Prostate gland (tissue), 2 donors: Measurements from ENCODE around the gene YJU2. TPM values are rescaled to one million over a fixed set of nuclear protein-coding genes. Genes with fewer than 3 reads are reported as not detected.
"Not testable (repeated sequence)": the region's sequence is repeated elsewhere in the genome, so short reads cannot be mapped to it uniquely, and the experiment has no call there.

Experiments
- DNase-seq: peaks from one replicate; pipeline ENCODE4 v3.0.0-alpha.2; 2019; ENCODE audit warnings: low spot score
- H3K27ac ChIP-seq, 2 donors: fragments of 200-600 bp; sonication (generic); 2 replicates each; pipeline ENCODE4 v1.5.1; 2017 to 2019
- H3K27me3 ChIP-seq: fragments of 200-600 bp; sonication (generic); replicated peaks from 2 replicates; pipeline ENCODE4 v1.5.1; 2019; ENCODE audit not compliant: insufficient read depth
- H3K36me3 ChIP-seq, 2 donors: fragments of 200-600 bp; sonication (generic); 1 replicate in 1 of 2; 2 replicates in 1 of 2; pipeline versions ENCODE4 v1.5.1 to v1.8.1; 2017 to 2019
- H3K4me1 ChIP-seq: fragments of 200-600 bp; sonication (generic); replicated peaks from 2 replicates; pipeline ENCODE4 v1.5.1; 2019
- H3K4me3 ChIP-seq, 2 donors: fragments of 200-600 bp; sonication (generic); 2 replicates each; pipeline ENCODE4 v1.5.1; 2017 to 2019
- H3K9me3 ChIP-seq: fragments of 200-600 bp; sonication (generic); 2 replicates; pipeline ENCODE4 v1.5.1; 2017
- POLR2A ChIP-seq: fragments of 450-650 bp; IDR thresholded peaks from one replicate; pipeline ENCODE4 v1.6.1; 2016; ENCODE audit warnings: antibody characterized with exemption, mild to moderate bottlenecking
- POLR2AphosphoS5 ChIP-seq: sonication (generic); formaldehyde crosslinking; IDR thresholded peaks from one replicate; pipeline ENCODE4 v1.6.1; 2017; ENCODE audit warnings: antibody characterized with exemption
- WGBS: methylation state at CpG from one replicate; pipeline ENCODE4 v1.1.5; 2018; 5-methylcytosine and 5-hydroxymethylcytosine counted together
- intact Hi-C: fragments of 100-400 bp; cut with DNase I; formaldehyde crosslinking; loops from one replicate; pipeline ENCODE4 v1.14.2; 2022
- total RNA-seq, 2 donors: library from RNA; depleted of rRNA; stranded (reverse); fragments of >200 nt; gene quantifications; one replicate each; pipeline ENCODE4 v1.1.0, GENCODE V29; 2016
- TF ChIP-seq, protein P1 (sequence below), 4 experiments: fragments of 200-600 bp in 2 of 4; fragments of 450-650 bp in 2 of 4; sonication (generic) in 2 of 4; IDR thresholded peaks; 1 replicate in 3 of 4; 2 replicates in 1 of 4; pipeline ENCODE4 v1.5.1; 2016 to 2019; ENCODE audit warnings: antibody characterized with exemption in 4 of 4, mild to moderate bottlenecking in 2 of 4, moderate library complexity in 2 of 4

Gene YJU2
- total RNA-seq, 2 donors from 2014 or later: 30.3 to 45.9 TPM

DNA sequence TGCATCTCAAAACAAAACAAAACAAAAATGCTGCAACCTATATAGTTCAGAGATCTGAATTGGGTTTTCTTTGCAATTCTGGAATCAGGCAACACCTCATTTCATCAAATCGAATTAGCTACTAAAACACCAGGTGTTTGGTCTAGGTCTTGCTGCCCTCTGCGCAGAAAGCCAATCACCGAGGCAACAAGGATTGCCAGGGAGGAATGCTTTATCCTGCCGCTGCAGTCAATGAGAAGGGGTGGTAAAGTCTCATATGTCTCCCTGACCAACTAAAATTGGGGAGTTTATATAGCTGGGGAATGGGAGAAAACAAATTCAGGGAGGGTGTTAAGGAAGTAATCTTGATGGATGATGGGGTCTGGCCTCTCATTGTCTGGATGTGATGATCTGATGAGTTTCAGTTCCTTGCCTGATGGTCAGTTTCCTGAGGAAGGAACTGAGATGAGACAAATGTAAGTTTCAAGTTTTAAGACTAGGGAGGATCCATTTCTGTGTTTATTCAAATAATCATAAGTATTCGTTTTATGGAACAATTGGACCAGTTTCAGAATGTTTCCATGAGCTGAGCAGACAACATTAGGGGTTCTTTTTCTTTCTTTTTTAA lies 5.0 kb upstream of the YJU2 start:
- H3K9me3 ChIP-seq: no peaks in the 10 kb centered on the region
- WGBS: 76% methylated on average over 5 of the region's 5 CpGs
- TF ChIP-seq, protein P1, sequence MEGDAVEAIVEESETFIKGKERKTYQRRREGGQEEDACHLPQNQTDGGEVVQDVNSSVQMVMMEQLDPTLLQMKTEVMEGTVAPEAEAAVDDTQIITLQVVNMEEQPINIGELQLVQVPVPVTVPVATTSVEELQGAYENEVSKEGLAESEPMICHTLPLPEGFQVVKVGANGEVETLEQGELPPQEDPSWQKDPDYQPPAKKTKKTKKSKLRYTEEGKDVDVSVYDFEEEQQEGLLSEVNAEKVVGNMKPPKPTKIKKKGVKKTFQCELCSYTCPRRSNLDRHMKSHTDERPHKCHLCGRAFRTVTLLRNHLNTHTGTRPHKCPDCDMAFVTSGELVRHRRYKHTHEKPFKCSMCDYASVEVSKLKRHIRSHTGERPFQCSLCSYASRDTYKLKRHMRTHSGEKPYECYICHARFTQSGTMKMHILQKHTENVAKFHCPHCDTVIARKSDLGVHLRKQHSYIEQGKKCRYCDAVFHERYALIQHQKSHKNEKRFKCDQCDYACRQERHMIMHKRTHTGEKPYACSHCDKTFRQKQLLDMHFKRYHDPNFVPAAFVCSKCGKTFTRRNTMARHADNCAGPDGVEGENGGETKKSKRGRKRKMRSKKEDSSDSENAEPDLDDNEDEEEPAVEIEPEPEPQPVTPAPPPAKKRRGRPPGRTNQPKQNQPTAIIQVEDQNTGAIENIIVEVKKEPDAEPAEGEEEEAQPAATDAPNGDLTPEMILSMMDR (IDR thresholded peaks at IDR 0.05): no peak
- TF ChIP-seq POLR2AphosphoS5 (no peak), POLR2A (no peak)
- no peak for DNase-seq
- H3K36me3 ChIP-seq: no peaks in the 10 kb centered on the region
- H3K4me1 ChIP-seq: no peaks in the 10 kb centered on the region
- intact Hi-C loops: no loop called here
- H3K4me3 ChIP-seq: no peak overlapping the region
- no peaks in the 10 kb centered on the region for H3K27me3 ChIP-seq
- H3K27ac ChIP-seq: no peak overlapping the region

- 97% methylated on average over 6 of the region's 6 CpGs for WGBS
Measured at GRCh38 chr19:4245938-4246337, 942 bp upstream of the YJU2 start.

DNA sequence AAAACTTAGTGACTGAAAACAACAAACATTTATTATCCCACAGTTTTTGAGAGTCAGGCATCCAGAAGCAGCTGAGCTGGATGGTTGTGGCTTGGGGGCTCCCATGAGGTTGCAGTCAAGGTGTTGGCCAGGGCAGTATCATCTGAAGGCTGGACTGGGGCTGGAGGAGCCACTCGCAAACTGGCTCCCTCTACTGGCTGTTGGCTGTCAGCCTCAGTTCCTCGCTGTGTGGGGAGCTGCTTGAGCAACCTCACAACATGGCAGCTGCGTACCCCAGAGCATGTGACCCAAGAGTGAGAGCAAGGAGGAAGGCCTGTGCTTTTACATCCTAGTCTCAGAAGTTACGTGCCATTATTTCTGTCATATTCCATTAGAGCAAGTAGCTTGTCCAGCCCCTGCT lies 9.7 kb downstream of the YJU2 start:
- intact Hi-C loops: no loop called here
- Histone ChIP-seq H3K9me3 (no peaks in the 10 kb centered on the region), H3K36me3 (peaks cover 12% of the 10 kb centered on the region in 2 donors), H3K4me1 (no peaks in the 10 kb centered on the region), H3K4me3 (no peak overlapping the region), H3K27ac (no peak overlapping the region), H3K27me3 (no peaks in the 10 kb centered on the region)
- no peak for TF ChIP-seq POLR2A
- TF ChIP-seq, protein P1 (IDR thresholded peaks at IDR 0.05): no peak
- no peak for TF ChIP-seq POLR2AphosphoS5
- 98% methylated on average over 4 of the region's 4 CpGs for WGBS
- no peak for DNase-seq

More at GRCh38 chr19:4245938-4246337, 942 bp upstream of the YJU2 start:
- not testable (repeated sequence) for H3K9me3 ChIP-seq, DNase-seq, H3K4me1 ChIP-seq, H3K27ac ChIP-seq, H3K27me3 ChIP-seq, H3K4me3 ChIP-seq, H3K36me3 ChIP-seq
- intact Hi-C loops: loop anchor here (5.0 kb wide), 1 partner anchor 476 kb away; the partner anchor contains the start of gene DPP9

- no peak overlapping the region for H3K27ac ChIP-seq
- no peaks in the 10 kb centered on the region for H3K9me3 ChIP-seq
- no peak overlapping the region for H3K4me3 ChIP-seq
- intact Hi-C loops: no loop called here
- H3K4me1 ChIP-seq: no peaks in the 10 kb centered on the region
- WGBS: 88% methylated on average over 6 of the region's 6 CpGs
- TF ChIP-seq POLR2AphosphoS5: no peak
- TF ChIP-seq, protein P1 (IDR thresholded peaks at IDR 0.05): no peak
- TF ChIP-seq POLR2A: no peak
- H3K27me3 ChIP-seq: no peaks in the 10 kb centered on the region
- DNase-seq: no peak
- H3K36me3 ChIP-seq: peaks cover 12% of the 10 kb centered on the region in 2 donors
Measured at GRCh38 chr19:4257025-4257424, 10.1 kb downstream of the YJU2 start.

DNA sequence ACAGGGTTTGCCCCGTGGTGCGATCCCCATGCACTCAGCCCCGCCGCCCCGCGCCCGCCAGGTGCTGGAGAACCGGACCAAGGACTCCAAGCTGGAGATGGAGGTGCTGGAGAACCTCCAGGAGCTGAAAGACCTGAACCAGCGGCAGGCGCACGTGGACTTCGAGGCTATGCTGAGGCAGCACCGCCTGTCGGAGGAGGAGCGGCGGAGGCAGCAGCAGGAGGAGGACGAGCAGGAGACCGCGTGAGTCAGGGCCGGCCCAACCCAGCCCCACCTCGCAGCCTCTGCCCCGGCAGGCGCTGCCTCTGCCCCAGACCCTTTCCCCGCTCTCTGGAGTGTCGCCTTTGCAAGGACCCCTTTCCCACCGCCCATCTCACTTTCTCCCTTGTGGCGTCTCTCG lies 11.3 kb downstream of the YJU2 start:
- Histone ChIP-seq H3K4me3 (no peak overlapping the region), H3K4me1 (no peaks in the 10 kb centered on the region), H3K36me3 (peaks cover 12% of the 10 kb centered on the region in 2 donors), H3K9me3 (no peaks in the 10 kb centered on the region), H3K27ac (no peak overlapping the region), H3K27me3 (no peaks in the 10 kb centered on the region)
- DNase-seq: no peak
- WGBS: 94% methylated on average over 28 of the region's 28 CpGs
- intact Hi-C loops: no loop called here
- TF ChIP-seq POLR2AphosphoS5: no peak
- TF ChIP-seq, protein P1 (IDR thresholded peaks at IDR 0.05): no peak
- TF ChIP-seq POLR2A: no peak
